ENCODE results near the gene LEF1.

LEF1 gene

GRCh38 chr4:108215055-108215454 is 46.3 kb upstream of the LEF1 start:
- no peak for ATAC-seq
- TF ChIP-seq CREB5 (CRISPR knock-in tag; IDR thresholded peaks at IDR 0.05; ENCODE audit: low read depth) (no peak), ZFP30 (CRISPR knock-in tag; IDR thresholded peaks at IDR 0.05) (no peak), OSR1 (CRISPR knock-in tag; IDR thresholded peaks at IDR 0.05) (no peak), ZFP3 (CRISPR knock-in tag; IDR thresholded peaks at IDR 0.05) (no peak), ZNF70 (CRISPR knock-in tag; IDR thresholded peaks at IDR 0.05) (no peak), TSHZ2 (CRISPR knock-in tag; IDR thresholded peaks at IDR 0.05) (no peak), TCF4 (CRISPR knock-in tag; IDR thresholded peaks at IDR 0.05; ENCODE audit: borderline replicate concordance) (no peak), ZC3H10 (CRISPR knock-in tag; IDR thresholded peaks at IDR 0.05) (no peak), ISL1 (CRISPR knock-in tag; IDR thresholded peaks at IDR 0.05) (no peak), BACH2 (CRISPR knock-in tag; IDR thresholded peaks at IDR 0.05; ENCODE audit: borderline replicate concordance) (no peak), GLIS3 (CRISPR knock-in tag; IDR thresholded peaks at IDR 0.05) (no peak), TOX (CRISPR knock-in tag; IDR thresholded peaks at IDR 0.05; ENCODE audit: borderline replicate concordance) (no peak)

- no peak for ATAC-seq
- TF ChIP-seq GLIS3 (CRISPR knock-in tag; IDR thresholded peaks at IDR 0.05) (no peak), ZNF8 (CRISPR knock-in tag; IDR thresholded peaks at IDR 0.05) (no peak), CSDC2 (CRISPR knock-in tag; IDR thresholded peaks at IDR 0.05) (no peak), POU6F1 (CRISPR knock-in tag; IDR thresholded peaks at IDR 0.05; ENCODE audit: borderline replicate concordance, low read depth) (no peak)
Observed at GRCh38 chr4:108213723-108214122, 45.0 kb upstream of the LEF1 start.

GRCh38 chr4:108213308-108213707 is 44.6 kb upstream of the LEF1 start:
- TF ChIP-seq SNAI2 (CRISPR knock-in tag; IDR thresholded peaks at IDR 0.05) (no peak), RARB (CRISPR knock-in tag; IDR thresholded peaks at IDR 0.05) (no peak), CSRNP3 (CRISPR knock-in tag; IDR thresholded peaks at IDR 0.05) (no peak), ESRRG (CRISPR knock-in tag; IDR thresholded peaks at IDR 0.05) (no peak), GLIS3 (CRISPR knock-in tag; IDR thresholded peaks at IDR 0.05) (no peak), BACH2 (CRISPR knock-in tag; IDR thresholded peaks at IDR 0.05; ENCODE audit: borderline replicate concordance) (no peak), TCF4 (CRISPR knock-in tag; IDR thresholded peaks at IDR 0.05; ENCODE audit: borderline replicate concordance) (no peak), TSHZ2 (CRISPR knock-in tag; IDR thresholded peaks at IDR 0.05) (no peak), ZFP3 (CRISPR knock-in tag; IDR thresholded peaks at IDR 0.05) (no peak), ZFP30 (CRISPR knock-in tag; IDR thresholded peaks at IDR 0.05) (no peak), CREB5 (CRISPR knock-in tag; IDR thresholded peaks at IDR 0.05; ENCODE audit: low read depth) (no peak), ZNF70 (CRISPR knock-in tag; IDR thresholded peaks at IDR 0.05) (no peak), ZC3H10 (CRISPR knock-in tag; IDR thresholded peaks at IDR 0.05) (no peak), ISL1 (CRISPR knock-in tag; IDR thresholded peaks at IDR 0.05) (no peak), ARNTL (CRISPR knock-in tag; IDR thresholded peaks at IDR 0.05; ENCODE audit: borderline replicate concordance, low read depth) (no peak), CSDC2 (CRISPR knock-in tag; IDR thresholded peaks at IDR 0.05) (no peak)
- ATAC-seq = no peak

All from SK-N-SH treated with all-trans-retinoic acid at 6 μM for 48 hours (cell line).